HG02973 (cell line): Measurements from ENCODE around the gene BACH2.
A peak's percentile ranks its signal among the peaks of the same experiment; 100 is the strongest.
"Not testable (repeated sequence)": the region's sequence is repeated elsewhere in the genome, so short reads cannot be mapped to it uniquely, and the experiment has no call there.

Experiments
- ATAC-seq: cut with Tn5 transposase; IDR thresholded peaks from one replicate; pipeline ENCODE4 v1.9.1; 2021; ENCODE audit warnings: moderate library complexity; ENCODE audit not compliant: unreplicated experiment

Gene BACH2

DNA sequence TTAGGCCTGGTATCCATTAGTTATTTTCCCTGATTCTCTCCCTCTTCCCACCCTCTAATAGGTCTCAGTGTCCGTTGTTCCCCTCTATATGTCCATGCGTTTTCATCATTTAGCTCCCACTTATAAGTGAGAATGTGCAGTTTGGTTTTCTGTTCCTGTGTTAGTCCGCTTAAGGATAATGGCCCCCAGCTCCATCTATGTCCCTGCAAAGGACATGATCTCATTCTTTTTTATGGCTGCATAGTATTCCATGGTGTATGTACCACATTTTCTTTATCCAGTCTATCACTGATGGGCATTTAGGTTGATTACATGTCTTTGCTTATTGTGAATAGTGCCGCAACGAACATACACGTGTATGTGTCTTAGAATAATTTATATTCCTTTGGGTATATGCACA lies 14.4 kb downstream of the BACH2 start:
- ATAC-seq, result not testable (repeated sequence)

DNA sequence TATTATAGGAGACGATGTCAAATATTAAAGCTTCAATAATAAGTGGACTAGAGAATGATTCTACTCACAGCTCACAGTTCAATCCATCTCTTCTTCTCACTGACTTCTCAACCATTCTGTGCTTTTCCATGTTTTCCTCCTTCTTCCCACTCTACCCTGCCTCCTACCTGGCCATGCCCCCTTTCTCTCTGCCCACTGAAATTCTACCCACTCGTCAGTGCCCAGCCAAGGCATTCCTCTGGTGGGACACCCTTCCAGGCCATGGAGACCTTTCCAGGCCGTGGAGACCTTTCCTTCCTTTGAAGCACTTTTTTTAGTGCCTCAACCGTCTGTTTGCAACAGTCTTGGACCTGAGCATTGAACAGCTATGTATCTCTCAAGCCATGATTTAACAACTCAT lies 18.5 kb downstream of the BACH2 start:
- ATAC-seq, result no peak

GRCh38 chr6:90277302-90278011 lies 19.2 kb downstream of the BACH2 start:
- no peak for ATAC-seq

- ATAC-seq, result no peak
These were observed 22.1 kb downstream of the BACH2 start for GRCh38 chr6:90274451-90275030.

DNA sequence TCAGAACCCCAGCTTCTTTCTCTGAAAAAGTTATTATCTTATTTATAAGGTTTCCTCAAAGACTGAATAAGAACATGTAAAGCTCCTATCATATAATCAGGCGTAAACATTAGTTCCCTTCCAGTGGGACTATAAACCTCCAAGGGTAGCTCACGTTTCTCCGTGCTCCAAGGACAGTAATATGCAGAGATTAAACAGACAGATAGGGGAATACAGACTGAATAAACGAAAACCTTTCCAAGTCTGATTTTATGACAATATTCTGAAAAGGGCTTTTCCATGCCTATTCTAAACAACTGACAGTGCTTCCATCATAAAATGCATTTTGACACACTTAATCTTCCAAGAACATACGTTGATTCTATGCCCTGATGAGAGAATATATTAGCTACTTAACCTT lies 22.8 kb downstream of the BACH2 start:
- ATAC-seq, result no peak

GRCh38 chr6:90272895-90273294 lies 23.7 kb downstream of the BACH2 start:
- no peak for ATAC-seq

- ATAC-seq, result no peak
These were observed 24.8 kb downstream of the BACH2 start for GRCh38 chr6:90271831-90272230.

DNA sequence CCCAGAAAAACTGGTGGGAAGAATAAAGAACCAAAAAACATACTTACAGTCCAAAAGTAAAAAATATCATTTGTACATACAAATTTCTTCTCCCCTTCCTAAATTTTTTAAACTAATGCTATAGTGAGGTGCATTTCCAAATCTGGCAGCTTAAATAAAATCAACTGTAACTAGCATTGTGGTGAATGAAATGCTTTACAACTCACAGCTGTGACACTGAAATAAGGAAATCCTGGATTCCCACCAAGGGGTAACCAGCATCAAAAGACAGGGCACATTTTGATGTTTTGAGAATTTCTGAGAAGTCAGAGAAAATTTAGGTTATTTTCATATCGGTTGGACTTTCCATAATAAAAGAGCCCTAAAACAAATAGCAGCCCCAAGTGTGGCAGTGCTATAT lies 27.3 kb downstream of the BACH2 start:
- no peak for ATAC-seq

DNA sequence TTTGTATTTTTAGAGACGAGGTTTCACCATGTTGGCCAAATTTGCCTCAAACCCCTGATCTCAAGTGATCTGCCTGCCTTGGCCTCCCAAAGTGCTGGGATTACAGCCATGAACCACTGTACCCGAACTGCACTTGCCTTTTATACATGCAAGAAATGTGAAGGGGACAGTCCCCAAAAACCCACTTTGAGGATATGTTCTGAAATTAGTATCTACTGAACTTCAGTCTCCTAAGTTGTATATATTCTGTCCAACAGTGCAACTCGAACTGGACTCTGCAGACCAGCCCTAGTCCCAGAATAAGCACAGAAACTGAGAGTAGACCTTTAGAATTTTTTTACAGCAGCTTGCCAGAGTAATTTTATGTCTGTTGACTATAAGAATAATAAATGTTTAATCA lies 28.5 kb downstream of the BACH2 start:
- no peak for ATAC-seq

DNA sequence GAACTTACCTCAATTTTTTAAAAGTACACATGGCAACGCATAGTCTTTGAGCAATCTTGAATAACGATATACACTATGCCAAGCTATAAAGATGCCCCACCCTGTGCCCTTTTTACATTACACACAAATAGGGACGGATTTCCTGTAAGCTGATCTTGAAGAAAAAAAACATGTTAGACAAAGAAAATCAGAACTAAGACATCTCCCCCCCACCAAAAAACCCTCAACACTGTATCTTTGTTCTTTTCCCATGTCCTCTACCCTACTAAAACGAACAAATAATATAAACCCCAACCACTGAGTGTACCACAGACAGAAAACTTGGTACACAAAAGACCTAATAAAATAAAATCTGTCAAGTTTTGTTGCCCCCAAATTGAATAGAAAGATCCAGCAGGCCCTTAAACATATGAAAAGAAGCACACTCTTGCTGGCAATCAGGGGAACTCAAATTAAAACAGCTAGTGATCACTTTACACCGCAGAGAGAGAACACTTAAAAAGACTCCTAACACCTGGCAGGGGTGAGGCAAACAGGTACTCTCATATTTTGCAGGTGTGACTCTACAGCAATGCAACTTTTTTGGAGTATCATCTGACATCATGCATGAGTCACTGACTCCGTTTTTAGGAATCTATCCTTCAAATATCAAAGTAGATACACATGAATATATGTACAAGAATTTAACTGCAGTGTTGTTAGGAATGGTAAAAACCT lies 29.6 kb downstream of the BACH2 start:
- ATAC-seq, result no peak

GRCh38 chr6:90264561-90264960 lies 32.1 kb downstream of the BACH2 start:
- no peak for ATAC-seq

GRCh38 chr6:90263633-90264032 lies 33.0 kb downstream of the BACH2 start:
- no peak for ATAC-seq

GRCh38 chr6:90261801-90262200 lies 34.8 kb downstream of the BACH2 start:
- no peak for ATAC-seq

DNA sequence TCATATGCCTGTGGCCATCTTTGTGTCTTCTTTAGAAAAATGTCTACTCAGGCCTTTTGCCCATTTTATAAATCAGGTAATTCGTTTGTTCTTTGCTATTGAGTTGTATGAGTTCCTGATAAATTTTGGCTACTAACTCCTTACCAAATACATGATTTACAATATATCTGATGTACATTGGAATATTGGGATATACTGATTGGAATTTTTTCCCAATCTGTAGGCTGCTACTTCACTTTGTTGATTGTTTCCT lies 39.2 kb downstream of the BACH2 start:
- ATAC-seq, result no peak

- ATAC-seq, result no peak
These were observed 39.8 kb downstream of the BACH2 start for GRCh38 chr6:90256698-90257485.

GRCh38 chr6:90253631-90254030 lies 43.0 kb downstream of the BACH2 start:
- ATAC-seq, result no peak

DNA sequence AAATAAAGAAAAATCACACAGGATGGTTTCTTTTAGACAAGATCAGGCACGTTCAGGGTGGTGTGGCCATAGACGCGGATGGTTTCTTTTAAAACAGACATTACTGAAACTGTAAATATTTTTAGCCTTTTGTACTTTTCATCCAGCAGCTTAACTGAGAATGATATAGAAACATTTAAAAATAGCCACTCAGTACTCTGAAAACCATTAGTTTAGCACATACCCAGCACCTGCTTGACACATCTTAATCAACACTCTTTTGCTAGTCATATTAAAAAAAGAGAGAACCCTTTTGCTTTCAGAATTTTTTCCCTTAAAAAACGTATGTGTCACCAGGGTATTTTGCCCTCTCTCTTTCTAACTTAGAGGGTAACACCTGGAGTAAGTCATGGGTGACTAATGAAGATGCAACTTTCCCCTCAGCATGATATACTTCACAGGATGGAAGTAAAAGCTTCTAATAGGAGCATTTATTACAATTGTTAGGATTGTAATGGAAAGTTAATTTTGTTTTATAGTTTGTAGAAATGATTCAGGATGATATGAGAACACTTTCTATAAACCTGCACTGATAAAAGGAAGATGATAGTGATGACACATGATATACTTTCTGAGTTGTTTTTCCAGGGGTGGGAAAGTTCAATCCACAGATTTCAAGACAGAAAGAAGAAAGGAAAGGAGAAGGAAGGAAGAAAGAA lies 45.2 kb downstream of the BACH2 start:
- peak; percentile 83 for ATAC-seq

GRCh38 chr6:90250405-90250804 lies 46.2 kb downstream of the BACH2 start:
- ATAC-seq, result no peak

DNA sequence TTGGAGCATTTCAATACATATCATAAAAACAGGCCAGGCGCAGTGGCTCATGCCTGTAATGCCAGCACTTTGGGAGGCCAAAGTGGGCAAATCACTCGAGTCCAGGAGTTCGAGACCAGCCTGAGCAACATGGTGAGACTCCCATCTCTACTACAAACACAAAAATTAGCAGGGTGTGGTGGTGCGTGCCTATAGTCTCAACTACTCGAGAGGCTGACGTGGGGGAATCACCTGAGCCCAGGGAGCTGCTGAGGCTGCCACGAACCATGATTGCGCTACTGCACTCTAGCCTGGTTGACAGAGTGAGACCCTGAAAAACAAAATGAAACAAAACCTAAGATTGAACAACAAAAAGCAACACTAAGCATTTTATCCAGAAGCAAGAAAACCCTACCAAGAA lies 47.2 kb downstream of the BACH2 start:
- ATAC-seq, result no peak

DNA sequence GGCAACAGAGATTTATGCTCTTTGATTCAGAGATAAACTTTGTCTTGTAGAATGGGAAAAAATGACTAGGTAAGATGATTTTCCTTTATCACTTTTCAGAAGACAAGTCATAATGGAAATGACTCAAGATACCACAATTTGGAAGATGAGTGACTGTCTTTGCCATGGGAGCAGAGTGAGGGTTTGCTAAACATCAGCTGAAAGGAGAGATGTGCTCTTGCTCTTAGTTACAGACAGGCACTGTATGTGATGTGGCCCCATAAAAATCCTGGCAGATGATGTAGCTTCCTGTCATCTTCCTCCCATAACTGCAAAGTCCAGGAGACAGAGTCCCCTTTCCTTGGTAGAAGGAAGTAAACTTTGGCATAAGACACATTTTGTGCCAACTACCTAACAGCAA lies 47.6 kb downstream of the BACH2 start:
- ATAC-seq, result no peak

GRCh38 chr6:90247262-90247661 lies 49.4 kb downstream of the BACH2 start:
- no peak for ATAC-seq
